HG02884 (cell line): Measurements from ENCODE around the gene LDLRAD4.

ENCODE experiments used
- ATAC-seq: cut with Tn5 transposase; IDR thresholded peaks from one replicate; pipeline ENCODE4 v1.9.1; 2021; ENCODE audit warnings: mild to moderate bottlenecking, moderate library complexity; ENCODE audit not compliant: unreplicated experiment

LDLRAD4 gene

GRCh38 chr18:13302457-13303225 is 84.1 kb downstream of the LDLRAD4 start:
- no peak for ATAC-seq

- no peak for ATAC-seq
Measured at GRCh38 chr18:13303756-13304364, 85.3 kb downstream of the LDLRAD4 start.

- no peak for ATAC-seq
Measured at GRCh38 chr18:13305301-13305700, 86.7 kb downstream of the LDLRAD4 start.

- no peak for ATAC-seq
Measured at GRCh38 chr18:13306583-13306982, 88.0 kb downstream of the LDLRAD4 start.

- no peak for ATAC-seq
Measured at GRCh38 chr18:13308369-13308768, 89.8 kb downstream of the LDLRAD4 start.

- ATAC-seq: no peak
Measured at GRCh38 chr18:13309031-13309747, 90.6 kb downstream of the LDLRAD4 start.

GRCh38 chr18:13309748-13310670 is 91.4 kb downstream of the LDLRAD4 start:
- ATAC-seq: no peak

GRCh38 chr18:13311193-13311592 is 92.6 kb downstream of the LDLRAD4 start:
- ATAC-seq: no peak

- ATAC-seq: no peak
Measured at GRCh38 chr18:13312515-13312914, 94.0 kb downstream of the LDLRAD4 start.

- ATAC-seq: no peak
Measured at GRCh38 chr18:13313006-13313686, 94.6 kb downstream of the LDLRAD4 start.

- ATAC-seq: no peak
Measured at GRCh38 chr18:13315000-13315399, 96.4 kb downstream of the LDLRAD4 start.

- no peak for ATAC-seq
Measured at GRCh38 chr18:13316063-13316462, 97.5 kb downstream of the LDLRAD4 start.

GRCh38 chr18:13317801-13318200 is 99.2 kb downstream of the LDLRAD4 start:
- ATAC-seq: no peak

GRCh38 chr18:13318731-13319501 is 100.4 kb downstream of the LDLRAD4 start:
- no peak for ATAC-seq

- ATAC-seq: no peak
Measured at GRCh38 chr18:13319629-13320028, 101.1 kb downstream of the LDLRAD4 start.

- ATAC-seq: no peak
Measured at GRCh38 chr18:13320096-13320495, 101.5 kb downstream of the LDLRAD4 start.

GRCh38 chr18:13320891-13321425 is 102.4 kb downstream of the LDLRAD4 start:
- no peak for ATAC-seq

- no peak for ATAC-seq
Measured at GRCh38 chr18:13321923-13322322, 103.4 kb downstream of the LDLRAD4 start.

- no peak for ATAC-seq
Measured at GRCh38 chr18:13323186-13323585, 104.6 kb downstream of the LDLRAD4 start.
